Activated T-helper 17 cell treated with anti-CD3 and anti-CD28 coated beads, Interleukin-2, amount 50 U/mL, for 72 hours (primary cell): ENCODE data around the gene ANAPC1. TPM values are rescaled to one million over a fixed set of nuclear protein-coding genes. Genes with fewer than 3 reads are reported as not detected.
"Not testable (repeated sequence)": the region's sequence is repeated elsewhere in the genome, so short reads cannot be mapped to it uniquely, and the experiment has no call there.

Experiments
- ATAC-seq: fragments of 150-1000 bp; cut with Tn5 transposase; replicated peaks from 2 replicates; pipeline ENCODE4 v1.10.0; 2021; ENCODE audit warnings: mild to moderate bottlenecking, moderate library complexity
- H3K27ac Mint-ChIP-seq: one replicate; pipeline ENCODE4 v1.8.0; 2022; ENCODE audit warnings: mixed read lengths
- H3K27me3 Mint-ChIP-seq: one replicate; pipeline ENCODE4 v1.8.0; 2022; ENCODE audit warnings: mixed read lengths
- H3K36me3 Mint-ChIP-seq: one replicate; pipeline ENCODE4 v1.8.0; 2022; ENCODE audit warnings: low read depth, mild to moderate bottlenecking, mixed read lengths
- H3K4me1 Mint-ChIP-seq: one replicate; pipeline ENCODE4 v1.8.0; 2022; ENCODE audit warnings: mixed read lengths
- H3K4me3 Mint-ChIP-seq: one replicate; pipeline ENCODE4 v1.8.0; 2022; ENCODE audit warnings: mild to moderate bottlenecking, mixed read lengths
- H3K9me3 Mint-ChIP-seq: one replicate; pipeline ENCODE4 v1.8.0; 2022; ENCODE audit warnings: mixed read lengths
- total RNA-seq, 2 donors: library from RNA; stranded (reverse); gene quantifications; one replicate each; pipeline ENCODE4 v1.2.3, GENCODE V29; 2022

The ANAPC1 gene
- total RNA-seq, 2 donors from 2014 or later, result 75.6 to 119 TPM

- Mint-ChIP-seq H3K36me3 (no peaks in the 10 kb centered on the region), H3K27me3 (peaks cover 9% of the 10 kb centered on the region), H3K4me3 (peak overlapping the region; percentile 78), H3K4me1 (no peaks in the 10 kb centered on the region), H3K27ac (no peak overlapping the region), H3K9me3 (no peaks in the 10 kb centered on the region)
- no peak for ATAC-seq
Measured at GRCh38 chr2:111897630-111897923, 13.6 kb upstream of the ANAPC1 start.

GRCh38 chr2:111896576-111896975, 12.6 kb upstream of the ANAPC1 start:
- Mint-ChIP-seq H3K27ac (no peak overlapping the region), H3K4me1 (no peaks in the 10 kb centered on the region), H3K36me3 (no peaks in the 10 kb centered on the region), H3K4me3 (no peak overlapping the region), H3K27me3 (peaks cover 4% of the 10 kb centered on the region), H3K9me3 (no peaks in the 10 kb centered on the region)
- no peak for ATAC-seq

GRCh38 chr2:111896024-111896423, 12.0 kb upstream of the ANAPC1 start:
- no peaks in the 10 kb centered on the region for H3K36me3 Mint-ChIP-seq
- no peaks in the 10 kb centered on the region for H3K9me3 Mint-ChIP-seq
- H3K4me1 Mint-ChIP-seq, result no peaks in the 10 kb centered on the region
- H3K4me3 Mint-ChIP-seq, result no peak overlapping the region
- no peak for ATAC-seq
- H3K27me3 Mint-ChIP-seq, result peaks cover 4% of the 10 kb centered on the region
- no peak overlapping the region for H3K27ac Mint-ChIP-seq

- H3K4me3 Mint-ChIP-seq, result peak overlapping the region; percentile 95
- H3K36me3 Mint-ChIP-seq, result peaks cover 36% of the 10 kb centered on the region
- no peaks in the 10 kb centered on the region for H3K27me3 Mint-ChIP-seq
- no peaks in the 10 kb centered on the region for H3K4me1 Mint-ChIP-seq
- peak; percentile 4 for ATAC-seq
- peak overlapping the region; percentile 97 for H3K27ac Mint-ChIP-seq
- no peaks in the 10 kb centered on the region for H3K9me3 Mint-ChIP-seq
Measured at GRCh38 chr2:111884592-111884964, 585 bp upstream of the ANAPC1 start.

GRCh38 chr2:111872806-111873205, 11.2 kb downstream of the ANAPC1 start:
- not testable (repeated sequence) for ATAC-seq, H3K4me1 Mint-ChIP-seq, H3K9me3 Mint-ChIP-seq, H3K4me3 Mint-ChIP-seq, H3K27ac Mint-ChIP-seq, H3K27me3 Mint-ChIP-seq
- peaks cover 93% of the 10 kb centered on the region for H3K36me3 Mint-ChIP-seq

GRCh38 chr2:111865124-111865523, 18.9 kb downstream of the ANAPC1 start:
- H3K9me3 Mint-ChIP-seq, H3K27me3 Mint-ChIP-seq, H3K4me3 Mint-ChIP-seq, H3K27ac Mint-ChIP-seq, ATAC-seq, H3K4me1 Mint-ChIP-seq: not testable (repeated sequence)
- peaks cover 87% of the 10 kb centered on the region for H3K36me3 Mint-ChIP-seq

- not testable (repeated sequence) for H3K27ac Mint-ChIP-seq, H3K9me3 Mint-ChIP-seq, H3K4me1 Mint-ChIP-seq, H3K27me3 Mint-ChIP-seq, H3K4me3 Mint-ChIP-seq
- peak; percentile 55 for ATAC-seq
- peaks cover 90% of the 10 kb centered on the region for H3K36me3 Mint-ChIP-seq
Measured at GRCh38 chr2:111860005-111860404, 24.0 kb downstream of the ANAPC1 start.

GRCh38 chr2:111852544-111852943, 31.4 kb downstream of the ANAPC1 start:
- not testable (repeated sequence) for H3K27me3 Mint-ChIP-seq, H3K4me1 Mint-ChIP-seq, H3K4me3 Mint-ChIP-seq, ATAC-seq, H3K9me3 Mint-ChIP-seq, H3K27ac Mint-ChIP-seq
- peaks cover 96% of the 10 kb centered on the region for H3K36me3 Mint-ChIP-seq

- not testable (repeated sequence) for ATAC-seq, H3K4me3 Mint-ChIP-seq
- peaks cover 91% of the 10 kb centered on the region for H3K36me3 Mint-ChIP-seq
Measured at GRCh38 chr2:111850646-111851045, 33.3 kb downstream of the ANAPC1 start.

GRCh38 chr2:111839625-111840282, 44.2 kb downstream of the ANAPC1 start:
- peaks cover 86% of the 10 kb centered on the region for H3K36me3 Mint-ChIP-seq
- not testable (repeated sequence) for H3K4me3 Mint-ChIP-seq, H3K9me3 Mint-ChIP-seq, H3K27me3 Mint-ChIP-seq, H3K27ac Mint-ChIP-seq, H3K4me1 Mint-ChIP-seq, ATAC-seq

More at GRCh38 chr2:111850646-111851045, 33.3 kb downstream of the ANAPC1 start:
- not testable (repeated sequence) for H3K4me1 Mint-ChIP-seq, H3K27me3 Mint-ChIP-seq, H3K27ac Mint-ChIP-seq, H3K9me3 Mint-ChIP-seq

GRCh38 chr2:111838992-111839391, 45.0 kb downstream of the ANAPC1 start:
- not testable (repeated sequence) for H3K27me3 Mint-ChIP-seq

GRCh38 chr2:111834221-111834620, 49.8 kb downstream of the ANAPC1 start:
- H3K27me3 Mint-ChIP-seq, H3K4me3 Mint-ChIP-seq, H3K9me3 Mint-ChIP-seq, H3K4me1 Mint-ChIP-seq: not testable (repeated sequence)
- Mint-ChIP-seq H3K36me3 (peaks cover 88% of the 10 kb centered on the region), H3K27ac (peak overlapping the region; percentile 76)
- peak; percentile 97 for ATAC-seq

More at GRCh38 chr2:111838992-111839391, 45.0 kb downstream of the ANAPC1 start:
- not testable (repeated sequence) for H3K4me3 Mint-ChIP-seq, H3K9me3 Mint-ChIP-seq, H3K27ac Mint-ChIP-seq, H3K4me1 Mint-ChIP-seq, ATAC-seq
- H3K36me3 Mint-ChIP-seq, result peaks cover 91% of the 10 kb centered on the region

- H3K9me3 Mint-ChIP-seq, H3K4me3 Mint-ChIP-seq, H3K27ac Mint-ChIP-seq, H3K4me1 Mint-ChIP-seq, H3K27me3 Mint-ChIP-seq, ATAC-seq: not testable (repeated sequence)
- peaks cover 95% of the 10 kb centered on the region for H3K36me3 Mint-ChIP-seq
Measured at GRCh38 chr2:111830479-111830878, 53.5 kb downstream of the ANAPC1 start.

- not testable (repeated sequence) for H3K27me3 Mint-ChIP-seq, ATAC-seq, H3K4me3 Mint-ChIP-seq, H3K9me3 Mint-ChIP-seq, H3K4me1 Mint-ChIP-seq, H3K27ac Mint-ChIP-seq
- H3K36me3 Mint-ChIP-seq, result peaks cover 92% of the 10 kb centered on the region
Measured at GRCh38 chr2:111828217-111828766, 55.7 kb downstream of the ANAPC1 start.

GRCh38 chr2:111812970-111813622, 70.9 kb downstream of the ANAPC1 start:
- H3K4me3 Mint-ChIP-seq, H3K27ac Mint-ChIP-seq, H3K36me3 Mint-ChIP-seq, ATAC-seq, H3K4me1 Mint-ChIP-seq, H3K27me3 Mint-ChIP-seq, H3K9me3 Mint-ChIP-seq: not testable (repeated sequence)
